Measurements from ENCODE around the gene UBE3B.

GRCh38 chr12:109461846-109462756 is 15.3 kb upstream of the UBE3B start:
- TF ChIP-seq, protein P1, sequence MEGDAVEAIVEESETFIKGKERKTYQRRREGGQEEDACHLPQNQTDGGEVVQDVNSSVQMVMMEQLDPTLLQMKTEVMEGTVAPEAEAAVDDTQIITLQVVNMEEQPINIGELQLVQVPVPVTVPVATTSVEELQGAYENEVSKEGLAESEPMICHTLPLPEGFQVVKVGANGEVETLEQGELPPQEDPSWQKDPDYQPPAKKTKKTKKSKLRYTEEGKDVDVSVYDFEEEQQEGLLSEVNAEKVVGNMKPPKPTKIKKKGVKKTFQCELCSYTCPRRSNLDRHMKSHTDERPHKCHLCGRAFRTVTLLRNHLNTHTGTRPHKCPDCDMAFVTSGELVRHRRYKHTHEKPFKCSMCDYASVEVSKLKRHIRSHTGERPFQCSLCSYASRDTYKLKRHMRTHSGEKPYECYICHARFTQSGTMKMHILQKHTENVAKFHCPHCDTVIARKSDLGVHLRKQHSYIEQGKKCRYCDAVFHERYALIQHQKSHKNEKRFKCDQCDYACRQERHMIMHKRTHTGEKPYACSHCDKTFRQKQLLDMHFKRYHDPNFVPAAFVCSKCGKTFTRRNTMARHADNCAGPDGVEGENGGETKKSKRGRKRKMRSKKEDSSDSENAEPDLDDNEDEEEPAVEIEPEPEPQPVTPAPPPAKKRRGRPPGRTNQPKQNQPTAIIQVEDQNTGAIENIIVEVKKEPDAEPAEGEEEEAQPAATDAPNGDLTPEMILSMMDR (IDR thresholded peaks at IDR 0.05; ENCODE audit: insufficient read depth, low read depth, low read length): no peak
- no peak for TF ChIP-seq EZH2 (IDR thresholded peaks at IDR 0.05; ENCODE audit: insufficient read depth, low read length)
